ENCODE measurements around the gene OPN5.

- TF ChIP-seq POLR2A (IDR thresholded peaks at IDR 0.05; ENCODE audit: low read length), result no peak
- no peak for TF ChIP-seq GATA1 (IDR thresholded peaks at IDR 0.05; ENCODE audit: low read depth, low read length)
These were observed 22.5 kb upstream of the OPN5 start for GRCh38 chr6:47759364-47759763.

All from erythroblast (primary cell).